Neutrophil (primary cell): ENCODE data around the gene MRPL38.
A peak's percentile ranks its signal among the peaks of the same experiment; 100 is the strongest.
"Not testable (repeated sequence)": the region's sequence is repeated elsewhere in the genome, so short reads cannot be mapped to it uniquely, and the experiment has no call there.

ENCODE experiments used
- H3K27ac ChIP-seq: fragments of 200-600 bp; sonication (generic); 2 replicates; pipeline ENCODE4 v1.5.1; 2016; ENCODE audit warnings: mild to moderate bottlenecking, moderate library complexity
- H3K27me3 ChIP-seq: fragments of 200-600 bp; sonication (generic); 2 replicates; pipeline ENCODE4 v1.6.0; 2016; ENCODE audit warnings: mild to moderate bottlenecking
- H3K36me3 ChIP-seq: fragments of 200-600 bp; sonication (generic); 2 replicates; pipeline ENCODE4 v1.5.1; 2017
- H3K4me1 ChIP-seq, 2 experiments: fragments of 200-600 bp in 1 of 2; sonication (generic) in 1 of 2; 1 replicate in 1 of 2; 2 replicates in 1 of 2; pipeline versions ENCODE4 v1.5.1 to v1.6.1; 2013 to 2016; ENCODE audit warnings: low read depth in 1 of 2, low read length in 1 of 2, mild to moderate bottlenecking in 1 of 2, moderate library complexity in 1 of 2; ENCODE audit not compliant: control insufficient read depth in 1 of 2, insufficient read depth in 1 of 2
- H3K4me3 ChIP-seq, 2 experiments: fragments of 200-600 bp in 1 of 2; sonication (generic) in 1 of 2; 1 replicate in 1 of 2; 2 replicates in 1 of 2; pipeline ENCODE4 v1.5.1; 2013 to 2016; ENCODE audit warnings: low read depth in 1 of 2, low read length in 1 of 2, mild to moderate bottlenecking in 1 of 2, moderate library complexity in 1 of 2
- H3K9me3 ChIP-seq: fragments of 200-600 bp; sonication (generic); 2 replicates; pipeline ENCODE4 v1.5.1; 2016
- TF ChIP-seq, protein P1 (sequence below): fragments of 200-600 bp; sonication (generic); IDR thresholded peaks from 2 replicates; pipeline ENCODE4 v1.5.1; 2016; ENCODE audit warnings: antibody characterized with exemption

The MRPL38 gene

DNA sequence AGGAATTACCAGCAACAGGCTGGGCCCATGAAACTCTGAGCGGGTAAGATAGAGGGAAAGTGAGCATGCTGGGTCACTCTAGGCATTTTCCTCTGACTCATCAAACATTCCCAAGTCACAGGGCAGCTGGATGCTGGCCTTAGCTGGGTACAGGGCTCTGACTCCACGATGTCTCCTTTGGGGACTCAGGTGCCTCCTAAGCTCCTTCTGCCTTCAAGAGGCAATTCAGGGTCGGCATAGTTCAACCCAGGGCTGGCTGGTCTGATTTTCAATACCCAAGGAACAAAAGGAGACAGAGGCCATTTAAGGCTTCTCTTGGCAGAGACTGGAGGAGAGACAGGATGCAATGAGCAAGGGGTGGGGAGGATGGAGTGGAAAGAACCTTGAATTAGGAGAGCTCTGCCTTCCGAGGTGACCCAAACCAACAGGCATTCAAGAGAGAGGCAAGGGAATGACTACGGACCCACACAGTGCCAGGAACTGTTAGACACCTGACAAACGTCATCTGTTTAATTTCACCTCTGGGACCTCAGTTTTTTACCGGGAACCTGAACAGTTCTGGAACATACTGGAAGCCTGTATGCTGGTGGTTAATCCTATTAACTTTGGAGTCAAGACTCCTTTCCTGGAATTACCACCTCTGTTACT lies 50.5 kb downstream of the MRPL38 start:
- Histone ChIP-seq H3K4me3 (peak overlapping the region; percentile 71 to 86), H3K9me3 (no peaks in the 10 kb centered on the region), H3K27ac (peak overlapping the region; percentile 95), H3K36me3 (peaks cover 35% of the 10 kb centered on the region), H3K4me1 (peaks cover 50 to 53% of the 10 kb centered on the region in 2 experiments), H3K27me3 (no peaks in the 10 kb centered on the region)
- TF ChIP-seq, protein P1, sequence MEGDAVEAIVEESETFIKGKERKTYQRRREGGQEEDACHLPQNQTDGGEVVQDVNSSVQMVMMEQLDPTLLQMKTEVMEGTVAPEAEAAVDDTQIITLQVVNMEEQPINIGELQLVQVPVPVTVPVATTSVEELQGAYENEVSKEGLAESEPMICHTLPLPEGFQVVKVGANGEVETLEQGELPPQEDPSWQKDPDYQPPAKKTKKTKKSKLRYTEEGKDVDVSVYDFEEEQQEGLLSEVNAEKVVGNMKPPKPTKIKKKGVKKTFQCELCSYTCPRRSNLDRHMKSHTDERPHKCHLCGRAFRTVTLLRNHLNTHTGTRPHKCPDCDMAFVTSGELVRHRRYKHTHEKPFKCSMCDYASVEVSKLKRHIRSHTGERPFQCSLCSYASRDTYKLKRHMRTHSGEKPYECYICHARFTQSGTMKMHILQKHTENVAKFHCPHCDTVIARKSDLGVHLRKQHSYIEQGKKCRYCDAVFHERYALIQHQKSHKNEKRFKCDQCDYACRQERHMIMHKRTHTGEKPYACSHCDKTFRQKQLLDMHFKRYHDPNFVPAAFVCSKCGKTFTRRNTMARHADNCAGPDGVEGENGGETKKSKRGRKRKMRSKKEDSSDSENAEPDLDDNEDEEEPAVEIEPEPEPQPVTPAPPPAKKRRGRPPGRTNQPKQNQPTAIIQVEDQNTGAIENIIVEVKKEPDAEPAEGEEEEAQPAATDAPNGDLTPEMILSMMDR: no peak

DNA sequence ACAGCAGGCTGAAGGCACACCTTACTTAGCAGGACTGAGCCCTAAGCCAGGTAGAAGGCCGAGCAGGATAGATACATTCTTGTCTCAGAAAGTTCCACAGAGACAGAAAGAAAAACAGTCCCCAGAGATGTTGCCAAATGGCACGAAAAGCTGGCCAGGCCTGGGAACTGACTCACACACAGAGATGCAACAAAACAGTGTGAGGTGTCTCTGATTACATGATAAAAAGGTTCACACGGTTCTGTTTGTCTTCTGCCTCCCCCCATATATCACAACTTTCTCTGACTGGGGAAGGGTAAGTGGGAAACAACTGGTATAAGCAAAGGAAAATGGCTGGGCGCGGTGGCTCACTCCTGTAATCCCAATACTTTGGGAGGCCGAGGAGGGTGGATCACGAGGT lies 51.3 kb downstream of the MRPL38 start:
- Histone ChIP-seq H3K36me3 (peaks cover 43% of the 10 kb centered on the region), H3K4me1 (peaks cover 50 to 52% of the 10 kb centered on the region in 2 experiments), H3K9me3 (no peaks in the 10 kb centered on the region), H3K27me3 (no peaks in the 10 kb centered on the region), H3K27ac (peak overlapping the region; percentile 95), H3K4me3 (peak overlapping the region; percentile 71 to 86)
- TF ChIP-seq, protein P1: no peak

DNA sequence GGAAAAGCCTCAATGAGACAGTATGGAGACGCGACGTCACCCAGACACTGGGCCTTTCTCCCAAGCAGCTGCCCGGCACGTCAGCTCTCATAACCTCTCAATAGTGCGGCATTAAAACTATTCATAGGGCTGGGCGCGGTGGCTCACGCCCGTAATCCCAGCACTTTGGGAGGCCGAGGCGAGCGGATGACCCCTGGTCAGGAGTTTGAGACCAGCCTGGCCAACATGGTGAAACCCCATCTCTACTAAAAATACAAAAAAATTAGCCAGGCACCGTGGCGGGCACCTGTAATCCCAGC lies 53.0 kb downstream of the MRPL38 start:
- H3K9me3 ChIP-seq: peaks cover 14% of the 10 kb centered on the region
- peaks cover 38 to 42% of the 10 kb centered on the region in 2 experiments for H3K4me1 ChIP-seq
- peaks cover 61% of the 10 kb centered on the region for H3K36me3 ChIP-seq
- not testable (repeated sequence) for H3K4me3 ChIP-seq, H3K27me3 ChIP-seq, H3K27ac ChIP-seq

DNA sequence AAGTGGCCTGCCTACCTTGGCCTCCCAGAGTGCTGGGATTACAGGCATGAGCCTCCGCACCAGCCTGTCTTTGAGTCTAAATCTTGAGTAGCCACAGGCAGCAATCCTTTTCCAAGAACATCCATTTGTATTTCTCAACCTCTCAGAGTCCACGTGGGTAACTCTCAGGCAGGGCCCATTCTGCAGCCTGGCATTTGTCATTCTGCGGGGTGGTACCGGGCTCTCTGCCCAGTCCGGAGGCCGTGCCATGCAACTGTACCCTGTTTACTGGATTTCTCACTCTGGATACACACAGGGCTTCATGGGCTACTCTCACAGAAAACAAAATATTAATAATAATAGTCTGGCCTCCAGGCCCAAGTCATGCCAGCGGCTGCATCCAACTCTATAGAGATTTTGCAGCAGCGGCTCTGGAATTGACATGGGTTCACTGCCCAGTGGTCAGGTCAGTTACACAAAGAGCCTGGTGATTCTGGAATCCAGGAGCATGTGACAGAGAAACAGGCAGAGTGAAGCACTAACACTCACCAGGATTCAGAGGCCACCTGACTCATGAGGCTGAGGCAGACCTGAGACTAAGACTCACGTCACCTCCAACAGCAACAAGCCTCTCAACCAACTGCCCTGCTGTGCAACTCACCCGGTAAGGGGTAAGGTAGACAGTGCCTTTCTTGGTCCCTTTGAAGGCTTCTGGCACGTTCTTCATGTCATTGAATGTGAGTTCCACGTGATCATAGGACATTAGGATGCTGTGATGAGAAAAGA lies 53.6 kb downstream of the MRPL38 start:
- Histone ChIP-seq H3K36me3 (peaks cover 67% of the 10 kb centered on the region), H3K27ac (peak overlapping the region; percentile 6), H3K27me3 (no peaks in the 10 kb centered on the region), H3K4me3 (no peak overlapping the region), H3K9me3 (peaks cover 14% of the 10 kb centered on the region), H3K4me1 (peaks cover 36 to 42% of the 10 kb centered on the region in 2 experiments)
- TF ChIP-seq, protein P1: no peak

DNA sequence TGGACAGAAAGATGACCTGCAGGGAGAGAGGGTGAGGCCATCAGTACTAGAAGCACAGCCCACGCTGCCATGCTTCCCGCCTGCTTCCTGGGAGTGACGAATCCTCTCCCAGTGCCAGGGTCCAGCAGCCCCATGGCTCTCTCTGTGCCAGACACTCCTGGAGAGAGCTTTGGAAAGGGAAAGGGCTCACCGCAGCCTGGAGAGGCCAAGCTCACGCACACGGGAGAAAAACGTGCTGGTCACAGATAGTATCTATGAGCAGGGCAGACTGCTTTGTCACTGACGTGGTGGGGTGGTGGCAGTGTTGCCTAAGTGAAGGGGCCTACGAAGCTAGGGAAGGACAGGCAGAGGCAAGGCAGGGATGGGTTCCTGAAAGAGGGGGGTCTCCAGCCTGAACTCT lies 55.0 kb downstream of the MRPL38 start:
- peak overlapping the region; percentile 98 for H3K27ac ChIP-seq
- peaks cover 14% of the 10 kb centered on the region for H3K9me3 ChIP-seq
- TF ChIP-seq, protein P1: no peak
- no peaks in the 10 kb centered on the region for H3K27me3 ChIP-seq
- H3K4me3 ChIP-seq: no peak overlapping the region
- peaks cover 76% of the 10 kb centered on the region for H3K36me3 ChIP-seq
- H3K4me1 ChIP-seq: peaks cover 47 to 55% of the 10 kb centered on the region in 2 experiments

DNA sequence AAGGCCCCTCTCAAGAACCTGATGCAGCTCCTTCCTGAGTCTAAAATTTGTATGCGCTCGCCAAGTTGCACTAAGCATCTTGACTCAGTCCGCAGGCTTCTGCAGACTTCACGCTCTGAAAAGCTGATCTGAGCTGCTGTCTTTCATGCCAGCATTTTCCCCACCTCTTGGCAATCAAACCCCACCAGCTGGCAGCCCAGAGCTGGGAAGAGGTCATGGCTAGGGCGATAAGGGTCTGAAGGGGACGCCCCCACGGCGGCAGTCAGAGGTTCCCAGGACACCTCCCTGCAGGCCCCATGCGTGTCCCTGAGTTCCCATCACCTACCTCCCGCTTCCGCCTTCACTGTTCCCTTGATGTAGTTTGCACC lies 55.4 kb downstream of the MRPL38 start:
- H3K4me3 ChIP-seq: no peak overlapping the region
- H3K9me3 ChIP-seq: peaks cover 14% of the 10 kb centered on the region
- H3K4me1 ChIP-seq: peaks cover 44 to 56% of the 10 kb centered on the region in 2 experiments
- TF ChIP-seq, protein P1: no peak
- peak overlapping the region; percentile 98 for H3K27ac ChIP-seq
- H3K27me3 ChIP-seq: no peaks in the 10 kb centered on the region
- H3K36me3 ChIP-seq: peaks cover 76% of the 10 kb centered on the region
